Esophagus muscularis mucosa (tissue), 4 donors: ENCODE measurements around the gene STXBP6. TPM values are rescaled to one million over a fixed set of nuclear protein-coding genes. Genes with fewer than 3 reads are reported as not detected.
A peak's percentile ranks its signal among the peaks of the same experiment; 100 is the strongest.

Experiments
- DNase-seq: peaks from one replicate; pipeline ENCODE4 v3.0.0-alpha.2; 2017; ENCODE audit errors: extremely low spot score
- H3K27ac ChIP-seq, 4 donors: fragments of 200-600 bp; sonication (generic); replicated peaks in 1 of 4; 1 replicate in 3 of 4; 2 replicates in 1 of 4; pipeline ENCODE4 v1.5.1; 2016 to 2019; ENCODE audit warnings: mild to moderate bottlenecking in 1 of 4
- H3K27me3 ChIP-seq, 4 donors: fragments of 200-600 bp; sonication (generic); one replicate each; pipeline versions ENCODE4 v1.5.1 to v1.6.0; 2016 to 2019
- H3K36me3 ChIP-seq, 4 donors: fragments of 200-600 bp; sonication (generic); one replicate each; pipeline ENCODE4 v1.5.1; 2016 to 2019
- H3K4me1 ChIP-seq, 4 donors: fragments of 200-600 bp; sonication (generic); one replicate each; pipeline ENCODE4 v1.5.1; 2016 to 2019
- H3K4me3 ChIP-seq, 4 donors: fragments of 200-600 bp; sonication (generic); 1 replicate in 2 of 4; 2 replicates in 2 of 4; pipeline ENCODE4 v1.5.1; 2016 to 2019; ENCODE audit warnings: mild to moderate bottlenecking in 4 of 4, moderate library complexity in 1 of 4
- H3K9me3 ChIP-seq, 4 donors: fragments of 200-600 bp; sonication (generic); 1 replicate in 3 of 4; 2 replicates in 1 of 4; pipeline ENCODE4 v1.5.1; 2016 to 2019
- EP300 ChIP-seq: sonication (generic); formaldehyde crosslinking; IDR thresholded peaks from one replicate; pipeline ENCODE4 v1.6.1; 2017; ENCODE audit warnings: antibody characterized with exemption
- POLR2A ChIP-seq: fragments of 450-650 bp; IDR thresholded peaks from one replicate; pipeline ENCODE4 v1.6.1; 2017; ENCODE audit warnings: antibody characterized with exemption, moderate library complexity, mild to moderate bottlenecking, low read depth
- POLR2AphosphoS5 ChIP-seq, 2 donors: sonication (generic); formaldehyde crosslinking; IDR thresholded peaks; one replicate each; pipeline ENCODE4 v1.6.1; 2017; ENCODE audit warnings: antibody characterized with exemption in 2 of 2
- WGBS: methylation state at CpG from one replicate; pipeline ENCODE4 v1.1.5; 2018; 5-methylcytosine and 5-hydroxymethylcytosine counted together
- intact Hi-C: fragments of 100-400 bp; cut with DNase I; formaldehyde crosslinking; loops from one replicate; pipeline ENCODE4 v1.15.1; 2023
- total RNA-seq, 4 donors: library from RNA; depleted of rRNA; stranded (reverse); fragments of >200 nt; gene quantifications; one replicate each; pipeline versions ENCODE4 v1.1.0 to v1.2.1, GENCODE V29; 2016
- TF ChIP-seq, protein P1 (sequence below), 3 experiments: fragments of 200-600 bp in 2 of 3; fragments of 450-650 bp in 1 of 3; sonication (generic) in 2 of 3; IDR thresholded peaks; one replicate each; pipeline ENCODE4 v1.5.1; 2017 to 2019; ENCODE audit warnings: antibody characterized with exemption in 3 of 3, mild to moderate bottlenecking in 2 of 3, moderate library complexity in 1 of 3

STXBP6 gene
- total RNA-seq, 4 donors from 2014 or later, result 36.9 to 60.4 (median 52.1) TPM

DNA sequence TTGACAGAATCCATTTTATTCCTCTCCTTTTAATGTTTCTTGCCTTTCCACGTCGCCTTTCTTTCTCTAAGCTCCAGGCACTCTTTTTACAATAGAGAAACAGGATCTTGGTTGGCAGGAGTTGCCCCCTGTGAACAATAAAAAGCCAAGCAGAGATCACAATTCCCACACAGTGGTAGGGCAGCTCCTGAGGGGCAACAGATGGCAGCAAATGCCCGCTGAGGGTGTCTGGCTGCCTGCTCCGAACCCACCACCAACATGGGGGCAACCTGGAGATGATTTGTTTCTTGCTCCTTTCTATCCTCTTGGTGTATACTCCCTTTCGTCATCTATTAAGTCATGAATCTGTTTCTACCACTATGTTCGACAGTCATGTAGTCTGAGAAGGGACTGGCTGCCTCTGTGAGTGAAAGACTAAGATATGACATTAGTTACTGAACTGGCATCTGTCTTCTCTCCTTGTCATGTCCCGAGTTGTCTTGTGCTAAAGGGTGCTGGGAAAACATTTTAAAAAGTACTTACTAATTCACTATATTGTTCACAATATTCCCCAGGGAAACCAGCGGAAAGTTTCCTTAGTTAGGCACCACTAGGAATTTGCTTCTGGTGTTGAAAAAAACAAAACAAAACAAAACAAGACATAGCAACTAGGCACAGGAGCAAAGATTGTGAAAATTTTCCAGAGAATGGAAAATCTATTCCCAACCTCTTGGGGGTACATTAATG, 170.1 kb downstream of the STXBP6 start:
- Histone ChIP-seq H3K4me1 (peaks cover 52 to 61% (median 56%) of the 10 kb centered on the region in 4 donors), H3K4me3 (no peak overlapping the region), H3K27me3 (no peaks in the 10 kb centered on the region), H3K27ac (peak overlapping the region in 3 of 4 donors; percentile 11 to 61 (median 61)), H3K9me3 (no peaks in the 10 kb centered on the region), H3K36me3 (no peaks in the 10 kb centered on the region)
- WGBS, result 79% methylated on average over 8 of the region's 8 CpGs
- TF ChIP-seq EP300 (no peak), POLR2A (no peak), POLR2AphosphoS5 (IDR thresholded peaks at IDR 0.05) (no peak)
- TF ChIP-seq, protein P1, sequence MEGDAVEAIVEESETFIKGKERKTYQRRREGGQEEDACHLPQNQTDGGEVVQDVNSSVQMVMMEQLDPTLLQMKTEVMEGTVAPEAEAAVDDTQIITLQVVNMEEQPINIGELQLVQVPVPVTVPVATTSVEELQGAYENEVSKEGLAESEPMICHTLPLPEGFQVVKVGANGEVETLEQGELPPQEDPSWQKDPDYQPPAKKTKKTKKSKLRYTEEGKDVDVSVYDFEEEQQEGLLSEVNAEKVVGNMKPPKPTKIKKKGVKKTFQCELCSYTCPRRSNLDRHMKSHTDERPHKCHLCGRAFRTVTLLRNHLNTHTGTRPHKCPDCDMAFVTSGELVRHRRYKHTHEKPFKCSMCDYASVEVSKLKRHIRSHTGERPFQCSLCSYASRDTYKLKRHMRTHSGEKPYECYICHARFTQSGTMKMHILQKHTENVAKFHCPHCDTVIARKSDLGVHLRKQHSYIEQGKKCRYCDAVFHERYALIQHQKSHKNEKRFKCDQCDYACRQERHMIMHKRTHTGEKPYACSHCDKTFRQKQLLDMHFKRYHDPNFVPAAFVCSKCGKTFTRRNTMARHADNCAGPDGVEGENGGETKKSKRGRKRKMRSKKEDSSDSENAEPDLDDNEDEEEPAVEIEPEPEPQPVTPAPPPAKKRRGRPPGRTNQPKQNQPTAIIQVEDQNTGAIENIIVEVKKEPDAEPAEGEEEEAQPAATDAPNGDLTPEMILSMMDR (IDR thresholded peaks at IDR 0.05), result no peak
- intact Hi-C loops, result no loop called here
- DNase-seq, result no peak

DNA sequence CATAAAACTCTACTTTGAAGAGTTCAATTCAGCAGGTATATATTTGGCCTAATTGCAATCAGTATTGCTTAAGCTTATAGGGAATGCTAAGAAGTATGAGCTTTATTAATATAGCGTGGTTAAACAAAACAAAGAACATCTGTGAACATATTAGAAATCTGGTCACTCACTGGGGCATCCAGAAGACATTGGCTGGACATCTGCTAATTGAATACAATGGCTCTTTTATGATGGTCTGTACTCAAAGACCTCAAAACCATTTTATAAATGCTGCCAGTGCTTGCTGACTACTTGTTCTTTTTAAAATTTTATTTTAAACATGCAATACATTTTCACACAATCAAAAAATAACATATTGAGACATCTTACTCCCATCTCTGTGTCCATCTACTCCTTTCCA, 173.0 kb downstream of the STXBP6 start:
- 78% methylated on average over 1 of the region's 1 CpG for WGBS
- intact Hi-C loops, result no loop called here
- H3K4me1 ChIP-seq, result peaks cover 50 to 66% (median 61%) of the 10 kb centered on the region in 4 donors

DNA sequence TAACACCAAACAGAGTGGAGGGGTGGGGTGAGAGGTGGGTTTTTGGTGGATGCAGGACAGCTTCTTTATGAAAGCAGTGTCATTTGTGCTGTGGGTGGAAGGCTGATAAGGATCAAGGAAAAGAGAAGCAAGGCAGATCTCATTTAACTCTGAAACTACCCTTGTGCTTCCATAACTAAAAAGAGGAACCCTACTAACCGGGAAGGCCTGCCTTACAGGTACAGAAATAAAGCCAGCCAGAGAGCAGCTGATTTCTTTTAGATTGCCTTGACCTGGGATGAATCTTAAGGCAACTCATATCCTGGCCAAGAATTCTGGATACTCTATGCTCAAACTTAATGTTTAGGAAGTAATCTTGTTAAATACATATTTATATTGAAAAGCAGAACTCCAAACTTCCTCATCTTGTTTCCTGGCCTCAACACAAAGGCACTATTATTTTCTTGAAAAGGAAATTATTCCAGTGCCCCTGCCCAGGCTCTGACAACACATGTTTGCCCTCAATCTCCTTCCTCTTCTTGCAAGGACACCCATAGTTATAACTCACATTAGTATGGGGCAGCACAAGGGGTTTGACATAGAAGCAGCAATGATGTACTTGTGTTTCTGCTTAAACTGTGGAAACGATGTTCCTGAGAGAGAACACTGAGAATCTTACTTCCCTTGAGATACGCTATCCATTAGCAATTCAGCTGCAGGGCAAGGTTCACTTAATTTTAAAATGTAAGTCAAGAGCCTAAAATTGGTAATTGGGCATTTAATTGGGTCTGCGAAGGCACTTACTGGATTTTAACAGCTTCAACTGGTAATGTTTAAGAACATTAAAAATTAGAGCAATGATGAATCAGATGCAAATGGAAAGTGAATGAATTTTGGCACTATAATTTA, 173.7 kb downstream of the STXBP6 start:
- H3K4me1 ChIP-seq, result peaks cover 43 to 59% (median 57%) of the 10 kb centered on the region in 4 donors
- TF ChIP-seq, protein P1 (IDR thresholded peaks at IDR 0.05), result no peak
- no peak for TF ChIP-seq POLR2AphosphoS5 (IDR thresholded peaks at IDR 0.05)
- no peak for TF ChIP-seq POLR2A
- TF ChIP-seq EP300, result no peak
- H3K4me3 ChIP-seq, result no peak overlapping the region
- WGBS, result 64% methylated on average over 4 of the region's 4 CpGs
- no peak for DNase-seq
- no peaks in the 10 kb centered on the region for H3K36me3 ChIP-seq
- no peaks in the 10 kb centered on the region for H3K9me3 ChIP-seq
- H3K27ac ChIP-seq, result no peak overlapping the region
- no peaks in the 10 kb centered on the region for H3K27me3 ChIP-seq
- intact Hi-C loops, result no loop called here

More for the DNA sequence above, 173.0 kb downstream of the STXBP6 start:
- Histone ChIP-seq H3K27ac (no peak overlapping the region), H3K4me3 (no peak overlapping the region), H3K36me3 (no peaks in the 10 kb centered on the region), H3K27me3 (no peaks in the 10 kb centered on the region), H3K9me3 (no peaks in the 10 kb centered on the region)
- no peak for DNase-seq
- TF ChIP-seq EP300, result no peak
- no peak for TF ChIP-seq POLR2AphosphoS5 (IDR thresholded peaks at IDR 0.05)

DNA sequence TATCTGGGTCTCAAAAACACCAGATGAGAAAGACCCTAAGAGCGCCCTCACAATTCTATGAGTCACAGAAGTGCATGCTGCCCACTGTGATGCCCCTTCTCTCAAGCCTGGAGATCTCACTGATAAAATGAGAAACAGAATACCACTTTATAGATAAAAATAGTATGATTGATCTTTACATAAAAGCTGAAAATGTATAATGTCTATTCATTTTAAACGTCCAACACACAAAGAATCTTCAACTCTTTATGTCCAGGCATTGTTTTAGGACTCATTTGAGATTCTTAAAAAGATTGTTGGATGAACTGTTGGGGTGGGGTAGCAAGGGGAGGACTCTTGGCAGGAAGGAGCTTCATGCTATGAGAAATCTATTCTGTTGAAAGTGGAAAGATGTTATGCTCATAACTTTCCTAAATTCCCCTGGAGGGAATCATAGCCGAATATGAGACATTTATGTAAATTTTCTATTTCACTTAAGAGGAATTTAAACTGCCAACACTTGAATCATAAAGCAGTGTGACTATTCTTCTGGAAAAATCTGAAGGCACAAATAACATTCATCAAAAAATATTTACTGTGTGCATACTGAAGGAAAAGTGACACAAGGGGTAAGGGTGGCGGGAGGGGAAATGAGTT, 174.6 kb downstream of the STXBP6 start:
- DNase-seq, result no peak
- H3K36me3 ChIP-seq, result no peaks in the 10 kb centered on the region
- intact Hi-C loops, result no loop called here
- no peaks in the 10 kb centered on the region for H3K9me3 ChIP-seq
- H3K27ac ChIP-seq, result no peak overlapping the region
- TF ChIP-seq POLR2AphosphoS5 (IDR thresholded peaks at IDR 0.05) (no peak), POLR2A (no peak), EP300 (no peak)
- TF ChIP-seq, protein P1 (IDR thresholded peaks at IDR 0.05), result no peak
- H3K4me1 ChIP-seq, result peaks cover 33 to 50% (median 48%) of the 10 kb centered on the region in 4 donors
- H3K27me3 ChIP-seq, result no peaks in the 10 kb centered on the region
- 66% methylated on average over 4 of the region's 4 CpGs for WGBS
- H3K4me3 ChIP-seq, result no peak overlapping the region
